ENCODE data around the gene MAP3K7CL. TPM values are rescaled to one million over a fixed set of nuclear protein-coding genes. Genes with fewer than 3 reads are reported as not detected.

Gene MAP3K7CL
- total and polyA plus RNA-seq, 2 experiments from 2014 or later: 0.12 TPM; not detected in 1

- Histone ChIP-seq H3K9me3 (ENCODE audit: low read depth) (no peaks in the 10 kb centered on the region), H3K27me3 (no peaks in the 10 kb centered on the region), H3K4me1 (ENCODE audit: low read depth) (no peaks in the 10 kb centered on the region), H3K27ac (no peak overlapping the region), H3K4me3 (no peak overlapping the region), H3K36me3 (no peaks in the 10 kb centered on the region)
- no peak for DNase-seq (ENCODE audit: low read depth in 1 of 2, low spot score in 1 of 2)
- TF ChIP-seq, protein P1, sequence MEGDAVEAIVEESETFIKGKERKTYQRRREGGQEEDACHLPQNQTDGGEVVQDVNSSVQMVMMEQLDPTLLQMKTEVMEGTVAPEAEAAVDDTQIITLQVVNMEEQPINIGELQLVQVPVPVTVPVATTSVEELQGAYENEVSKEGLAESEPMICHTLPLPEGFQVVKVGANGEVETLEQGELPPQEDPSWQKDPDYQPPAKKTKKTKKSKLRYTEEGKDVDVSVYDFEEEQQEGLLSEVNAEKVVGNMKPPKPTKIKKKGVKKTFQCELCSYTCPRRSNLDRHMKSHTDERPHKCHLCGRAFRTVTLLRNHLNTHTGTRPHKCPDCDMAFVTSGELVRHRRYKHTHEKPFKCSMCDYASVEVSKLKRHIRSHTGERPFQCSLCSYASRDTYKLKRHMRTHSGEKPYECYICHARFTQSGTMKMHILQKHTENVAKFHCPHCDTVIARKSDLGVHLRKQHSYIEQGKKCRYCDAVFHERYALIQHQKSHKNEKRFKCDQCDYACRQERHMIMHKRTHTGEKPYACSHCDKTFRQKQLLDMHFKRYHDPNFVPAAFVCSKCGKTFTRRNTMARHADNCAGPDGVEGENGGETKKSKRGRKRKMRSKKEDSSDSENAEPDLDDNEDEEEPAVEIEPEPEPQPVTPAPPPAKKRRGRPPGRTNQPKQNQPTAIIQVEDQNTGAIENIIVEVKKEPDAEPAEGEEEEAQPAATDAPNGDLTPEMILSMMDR (IDR thresholded peaks at IDR 0.05; ENCODE audit: low read depth, low read length): no peak
Observed at GRCh38 chr21:29135481-29135880, 5.0 kb downstream of the MAP3K7CL start.

DNA sequence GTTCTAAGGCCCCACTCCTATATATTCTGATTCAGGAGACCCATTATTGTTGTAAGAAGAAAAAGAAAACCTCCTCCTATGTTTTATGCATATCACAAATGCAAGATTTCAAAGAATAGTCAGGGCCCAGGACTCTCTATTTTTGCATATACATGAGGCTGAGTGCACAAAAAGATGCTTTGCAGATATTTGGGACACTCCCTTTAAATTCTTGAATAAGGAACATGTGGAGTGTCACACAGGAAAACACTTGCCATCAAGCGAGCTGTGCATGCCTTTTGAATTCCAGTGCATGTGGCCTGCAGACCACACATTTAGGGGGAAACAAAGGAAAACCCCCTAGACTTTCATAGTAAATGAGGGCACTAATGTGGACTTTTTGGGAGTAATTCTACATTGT is 5.6 kb downstream of the MAP3K7CL start:
- Histone ChIP-seq H3K36me3 (no peaks in the 10 kb centered on the region), H3K27me3 (no peaks in the 10 kb centered on the region), H3K9me3 (ENCODE audit: low read depth) (no peaks in the 10 kb centered on the region), H3K27ac (no peak overlapping the region), H3K4me3 (no peak overlapping the region), H3K4me1 (ENCODE audit: low read depth) (no peaks in the 10 kb centered on the region)
- TF ChIP-seq, protein P1 (IDR thresholded peaks at IDR 0.05; ENCODE audit: low read depth, low read length): no peak
- no peak for DNase-seq (ENCODE audit: low read depth in 1 of 2, low spot score in 1 of 2)

GRCh38 chr21:29144736-29145353 is 14.4 kb downstream of the MAP3K7CL start:
- TF ChIP-seq, protein P1 (IDR thresholded peaks at IDR 0.05; ENCODE audit: low read depth, low read length): no peak
- Histone ChIP-seq H3K9me3 (ENCODE audit: low read depth) (no peaks in the 10 kb centered on the region), H3K27ac (no peak overlapping the region), H3K4me1 (ENCODE audit: low read depth) (no peaks in the 10 kb centered on the region), H3K27me3 (no peaks in the 10 kb centered on the region), H3K4me3 (no peak overlapping the region), H3K36me3 (no peaks in the 10 kb centered on the region)
- no peak for DNase-seq (ENCODE audit: low read depth in 1 of 2, low spot score in 1 of 2)

DNA sequence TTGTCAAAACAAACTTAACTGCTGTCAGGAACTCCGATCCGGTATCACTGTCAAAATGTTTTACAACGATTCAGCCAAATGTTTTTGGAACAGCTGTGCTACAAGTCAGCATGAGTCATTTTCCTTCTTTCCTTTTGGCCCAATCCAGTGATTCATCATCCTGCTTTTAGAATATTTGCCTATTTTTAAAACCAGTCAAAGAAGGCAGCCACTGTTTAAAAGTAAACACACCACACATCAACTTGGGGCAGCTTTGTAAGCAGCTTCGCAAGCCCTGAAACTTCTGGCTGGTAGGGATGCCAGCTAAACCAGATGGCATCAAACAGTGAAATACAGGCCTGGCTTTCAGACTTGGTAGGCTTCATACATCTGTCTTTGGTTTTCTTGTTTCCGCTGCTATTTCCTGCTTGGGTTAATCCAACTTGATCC is 14.9 kb downstream of the MAP3K7CL start:
- peak in 1 of 2 donors; percentile 89 for DNase-seq (ENCODE audit: low read depth in 1 of 2, low spot score in 1 of 2)
- Histone ChIP-seq H3K4me1 (ENCODE audit: low read depth) (no peaks in the 10 kb centered on the region), H3K27ac (no peak overlapping the region), H3K4me3 (no peak overlapping the region), H3K36me3 (no peaks in the 10 kb centered on the region), H3K27me3 (no peaks in the 10 kb centered on the region), H3K9me3 (ENCODE audit: low read depth) (no peaks in the 10 kb centered on the region)
- TF ChIP-seq, protein P1 (IDR thresholded peaks at IDR 0.05; ENCODE audit: low read depth, low read length): no peak

DNA sequence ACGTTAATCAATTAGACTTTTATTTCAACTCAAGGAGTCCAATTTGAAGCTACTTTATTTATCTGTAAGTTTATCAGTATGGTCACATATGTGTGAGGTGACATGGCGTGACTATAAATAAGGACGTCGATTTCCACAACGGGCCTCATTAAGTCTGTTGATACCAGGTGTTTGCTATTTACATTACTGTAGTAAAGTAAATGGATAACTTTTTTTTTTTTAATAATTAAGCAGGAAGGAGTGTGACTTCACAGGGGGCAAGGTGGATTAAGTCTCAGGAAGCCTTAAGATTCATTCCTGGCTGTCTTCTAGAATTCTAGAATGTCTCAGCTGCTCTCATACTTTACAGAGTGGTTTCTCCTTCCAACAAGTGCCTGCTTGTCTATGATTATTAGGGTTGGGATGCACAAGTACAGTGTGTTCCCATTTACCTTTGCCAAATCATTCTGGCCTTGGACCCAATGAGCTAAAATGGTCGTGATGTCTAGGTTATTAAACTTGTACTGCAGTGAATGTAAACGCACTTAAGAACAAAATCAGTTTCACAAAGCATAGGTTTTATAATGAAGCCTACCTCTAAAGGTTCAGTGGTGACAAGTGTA is 15.5 kb downstream of the MAP3K7CL start:
- no peak for DNase-seq (ENCODE audit: low read depth in 1 of 2, low spot score in 1 of 2)
- TF ChIP-seq, protein P1 (IDR thresholded peaks at IDR 0.05; ENCODE audit: low read depth, low read length): no peak
- Histone ChIP-seq H3K36me3 (no peaks in the 10 kb centered on the region), H3K4me1 (ENCODE audit: low read depth) (no peaks in the 10 kb centered on the region), H3K9me3 (ENCODE audit: low read depth) (no peaks in the 10 kb centered on the region), H3K27me3 (no peaks in the 10 kb centered on the region), H3K27ac (no peak overlapping the region), H3K4me3 (no peak overlapping the region)
